Measurements from ENCODE around the gene OPN4. TPM values are rescaled to one million over a fixed set of nuclear protein-coding genes. Genes with fewer than 3 reads are reported as not detected.

The OPN4 gene
- total and polyA plus RNA-seq, 2 of the 13 experiments (the other 11 are each of a cell fraction or from before 2014, with no cell fraction given): not detected

- in situ Hi-C loops (cut with HindIII; ENCODE audit: extremely low pct_ligation_motif_present, low pct_unique_long_range_greater_than_20kb) (no loop called here), intact Hi-C loops (cut with micrococcal nuclease; ENCODE audit: unreplicated experiment) (loop anchor here (5.0 kb wide), 1 partner anchor 89 kb away; no protein-coding TSS in a partner anchor)
- Histone ChIP-seq H3K27me3 (ENCODE audit: control insufficient read depth in 1 of 2, insufficient read depth in 2 of 2, low read length in 2 of 2) (peaks cover 15 to 50% of the 10 kb centered on the region in 2 experiments; a peak in 4 of 5 replicates), H4K20me1 (ENCODE audit: insufficient read depth, low read length) (no peaks in the 10 kb centered on the region), H3K27ac (ENCODE audit: extremely low read length, insufficient read depth, low read length) (no peak overlapping the region), H3K4me1 (ENCODE audit: insufficient read depth, low read length) (no peaks in the 10 kb centered on the region), H2AFZ (ENCODE audit: low read length) (no peak overlapping the region), H3K4me2 (ENCODE audit: low read depth, low read length) (no peak overlapping the region), H3K36me3 (replicated peaks in 1 of 2; ENCODE audit: control insufficient read depth in 1 of 2, insufficient read depth in 2 of 2, low read length in 2 of 2) (no peaks in the 10 kb centered on the region), H3K9me3 (ENCODE audit: low read length) (no peaks in the 10 kb centered on the region), H3K9ac (ENCODE audit: insufficient read depth, low read depth, low read length) (no peak overlapping the region), H3K79me2 (ENCODE audit: insufficient read depth, low read length) (no peaks in the 10 kb centered on the region), H3K4me3 (replicated peaks in 1 of 3; ENCODE audit: insufficient read depth in 1 of 3, low read depth in 2 of 3, low read length in 3 of 3) (no peak overlapping the region)
- WGBS (ENCODE audit: low lambda C conversion rate): 80% methylated on average over 12 of the region's 14 CpGs
- CTCF ChIA-PET (ENCODE audit: low intra/inter-chr PET ratio, low total read pairs): no interaction called here
- no TSS peak for BruUV-seq (replicated peaks)
- DNase-seq (ENCODE audit: low spot score) (no peak), FAIRE-seq (no peak), ATAC-seq (no peak)
- POLR2A ChIA-PET: no interaction called here
- TF ChIP-seq ZBTB4 (CRISPR knock-in tag; IDR thresholded peaks at IDR 0.05; ENCODE audit: borderline replicate concordance) (no peak), PHB2 (IDR thresholded peaks at IDR 0.05; ENCODE audit: partially characterized antibody) (no peak), ZNF619 (CRISPR knock-in tag; IDR thresholded peaks at IDR 0.05) (no peak), ZNF574 (CRISPR knock-in tag; IDR thresholded peaks at IDR 0.05) (no peak), BATF2 (CRISPR knock-in tag; IDR thresholded peaks at IDR 0.05) (no peak), SMAD1 (CRISPR knock-in tag; IDR thresholded peaks at IDR 0.05; ENCODE audit: borderline replicate concordance, low read depth) (no peak), ZNF740 (CRISPR knock-in tag; IDR thresholded peaks at IDR 0.05) (no peak), MTF2 (CRISPR knock-in tag; IDR thresholded peaks at IDR 0.05; ENCODE audit: borderline replicate concordance) (no peak), ZBTB3 (CRISPR knock-in tag; IDR thresholded peaks at IDR 0.05; ENCODE audit: borderline replicate concordance, low read depth) (no peak), ZNF609 (CRISPR knock-in tag; IDR thresholded peaks at IDR 0.05; ENCODE audit: borderline replicate concordance) (no peak), ZFX (CRISPR knock-in tag; IDR thresholded peaks at IDR 0.05; ENCODE audit: low read depth) (no peak), TBL1XR1 (IDR thresholded peaks at IDR 0.05; ENCODE audit: borderline replicate concordance, low read length, partially characterized antibody) (no peak)
Observed at GRCh38 chr10:86681047-86681446, 26.7 kb downstream of the OPN4 start.
